Glutamatergic neuron (in vitro differentiated cells): ENCODE results near the gene NPR2. TPM values are rescaled to one million over a fixed set of nuclear protein-coding genes. Genes with fewer than 3 reads are reported as not detected.

Source experiments
- DNase-seq: peaks from one replicate; pipeline ENCODE4 v3.0.0; 2022
- H3K27ac Mint-ChIP-seq: one replicate; pipeline ENCODE4 v1.8.0; 2020; ENCODE audit warnings: mild to moderate bottlenecking, mixed read lengths, inconsistent platforms; ENCODE audit not compliant: unreplicated experiment
- H3K27me3 Mint-ChIP-seq: one replicate; pipeline ENCODE4 v1.8.0; 2020; ENCODE audit warnings: mild to moderate bottlenecking, moderate library complexity, mixed read lengths, inconsistent platforms; ENCODE audit not compliant: unreplicated experiment
- H3K36me3 Mint-ChIP-seq: one replicate; pipeline ENCODE4 v1.8.0; 2020; ENCODE audit warnings: mild to moderate bottlenecking, mixed read lengths, inconsistent platforms; ENCODE audit not compliant: unreplicated experiment
- H3K4me1 Mint-ChIP-seq: one replicate; pipeline ENCODE4 v1.8.0; 2020; ENCODE audit warnings: mild to moderate bottlenecking, low read depth, mixed read lengths, inconsistent platforms; ENCODE audit not compliant: unreplicated experiment
- H3K4me3 Mint-ChIP-seq: one replicate; pipeline ENCODE4 v1.8.0; 2020; ENCODE audit warnings: mild to moderate bottlenecking, mixed read lengths, inconsistent platforms; ENCODE audit not compliant: unreplicated experiment
- H3K9me3 Mint-ChIP-seq: one replicate; pipeline ENCODE4 v1.8.0; 2020; ENCODE audit warnings: mild to moderate bottlenecking, moderate library complexity, mixed read lengths, inconsistent platforms; ENCODE audit not compliant: unreplicated experiment
- total RNA-seq: library from RNA; stranded (reverse); fragmentation: NEBNext Ultra II Directional; extraction: Animal tissue kit (Norgen Biotek cat#: 25700); gene quantifications from one replicate; pipeline ENCODE4 v1.2.1, GENCODE V29; 2021; ENCODE audit not compliant: unreplicated experiment
- TF ChIP-seq, protein P1 (sequence below): fragments of 200-600 bp; sonication (generic); IDR thresholded peaks from one replicate; pipeline ENCODE4 v1.5.0; 2021; ENCODE audit not compliant: partially characterized antibody, unreplicated experiment

The NPR2 gene
- total RNA-seq, 1 donor from 2014 or later: 357 TPM

DNA sequence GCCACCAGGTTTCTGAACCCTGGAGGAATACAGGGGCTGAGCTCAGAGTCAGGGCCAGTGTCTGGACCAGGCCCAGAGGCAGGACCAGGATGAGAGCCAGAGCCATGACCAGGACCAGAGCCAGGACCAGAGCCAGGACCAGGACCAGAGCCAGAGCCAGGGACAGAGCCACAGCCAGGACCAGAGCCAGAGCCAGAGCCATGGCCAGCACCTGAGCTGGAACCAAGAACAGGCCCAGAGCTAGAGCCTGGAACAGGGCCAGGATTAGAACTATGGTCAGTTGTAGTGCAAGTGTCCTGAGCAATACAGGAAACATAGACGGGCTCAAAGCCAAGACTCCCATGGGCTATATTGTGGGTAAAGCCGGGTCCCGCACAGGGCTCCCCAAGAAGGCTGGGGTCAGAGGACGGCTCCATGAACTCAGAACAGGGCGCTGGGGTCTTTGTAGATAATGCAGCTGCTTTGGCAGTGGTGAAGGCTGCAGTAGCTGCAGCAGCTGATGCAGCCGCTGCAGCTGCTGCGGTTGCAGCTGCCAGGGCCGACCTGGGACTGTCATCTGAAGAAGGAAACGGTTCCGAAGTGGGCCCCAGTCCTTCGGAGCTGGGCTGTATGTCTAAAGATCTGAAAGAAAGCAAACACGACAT, 20.1 kb downstream of the NPR2 start:
- no peak for DNase-seq
- TF ChIP-seq, protein P1, sequence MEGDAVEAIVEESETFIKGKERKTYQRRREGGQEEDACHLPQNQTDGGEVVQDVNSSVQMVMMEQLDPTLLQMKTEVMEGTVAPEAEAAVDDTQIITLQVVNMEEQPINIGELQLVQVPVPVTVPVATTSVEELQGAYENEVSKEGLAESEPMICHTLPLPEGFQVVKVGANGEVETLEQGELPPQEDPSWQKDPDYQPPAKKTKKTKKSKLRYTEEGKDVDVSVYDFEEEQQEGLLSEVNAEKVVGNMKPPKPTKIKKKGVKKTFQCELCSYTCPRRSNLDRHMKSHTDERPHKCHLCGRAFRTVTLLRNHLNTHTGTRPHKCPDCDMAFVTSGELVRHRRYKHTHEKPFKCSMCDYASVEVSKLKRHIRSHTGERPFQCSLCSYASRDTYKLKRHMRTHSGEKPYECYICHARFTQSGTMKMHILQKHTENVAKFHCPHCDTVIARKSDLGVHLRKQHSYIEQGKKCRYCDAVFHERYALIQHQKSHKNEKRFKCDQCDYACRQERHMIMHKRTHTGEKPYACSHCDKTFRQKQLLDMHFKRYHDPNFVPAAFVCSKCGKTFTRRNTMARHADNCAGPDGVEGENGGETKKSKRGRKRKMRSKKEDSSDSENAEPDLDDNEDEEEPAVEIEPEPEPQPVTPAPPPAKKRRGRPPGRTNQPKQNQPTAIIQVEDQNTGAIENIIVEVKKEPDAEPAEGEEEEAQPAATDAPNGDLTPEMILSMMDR: no peak
- Mint-ChIP-seq H3K9me3 (peaks cover 22% of the 10 kb centered on the region), H3K27ac (peak overlapping the region; percentile 76), H3K27me3 (peaks cover 11% of the 10 kb centered on the region), H3K36me3 (no peaks in the 10 kb centered on the region), H3K4me3 (peak overlapping the region; percentile 75), H3K4me1 (peaks cover 31% of the 10 kb centered on the region)

DNA sequence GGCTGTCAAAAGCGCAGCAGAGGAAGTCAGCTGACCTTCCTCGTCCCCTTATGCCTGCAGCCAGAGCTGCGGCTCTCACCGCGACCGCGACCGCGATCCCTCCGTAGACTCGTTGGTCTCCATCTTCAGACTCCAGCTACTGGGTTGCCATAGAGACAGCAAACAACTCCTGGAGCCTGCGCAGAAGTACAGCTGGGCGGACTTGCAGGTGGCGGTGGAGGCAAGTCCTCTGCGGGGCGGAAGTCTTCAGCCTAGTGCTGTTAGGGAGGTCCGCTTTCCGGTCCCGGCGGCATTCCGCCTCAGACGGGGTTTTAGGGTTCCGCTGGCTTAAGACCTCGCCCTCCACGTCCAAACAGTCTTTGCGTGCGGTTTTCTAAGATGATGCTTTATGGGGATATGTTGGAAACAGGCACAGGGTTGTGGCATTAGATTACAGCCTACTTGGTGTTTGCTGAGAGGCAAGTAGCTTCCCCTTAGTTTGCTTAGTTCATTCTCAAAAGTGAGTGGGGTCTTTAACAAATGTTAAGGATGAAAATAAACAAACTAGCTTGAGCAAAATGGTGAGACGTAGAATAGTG, 20.7 kb downstream of the NPR2 start, which contains the start of gene SPAG8:
Gene SPAG8, minus strand, starts transcription at position 238 of the 578 bp plus-strand sequence. Its CDS starts 115 bp downstream, at position 123.
- peaks cover 38% of the 10 kb centered on the region for H3K4me1 Mint-ChIP-seq
- TF ChIP-seq, protein P1: no peak
- peak within 1 kb of the TSS; percentile 75 for H3K4me3 Mint-ChIP-seq
- peaks cover 16% of the 10 kb centered on the region for H3K27me3 Mint-ChIP-seq
- peaks cover 22% of the 10 kb centered on the region for H3K9me3 Mint-ChIP-seq
- H3K27ac Mint-ChIP-seq: peak within 1 kb of the TSS; percentile 76
- no peaks in the 10 kb centered on the region for H3K36me3 Mint-ChIP-seq
- DNase-seq: peak; percentile 90

DNA sequence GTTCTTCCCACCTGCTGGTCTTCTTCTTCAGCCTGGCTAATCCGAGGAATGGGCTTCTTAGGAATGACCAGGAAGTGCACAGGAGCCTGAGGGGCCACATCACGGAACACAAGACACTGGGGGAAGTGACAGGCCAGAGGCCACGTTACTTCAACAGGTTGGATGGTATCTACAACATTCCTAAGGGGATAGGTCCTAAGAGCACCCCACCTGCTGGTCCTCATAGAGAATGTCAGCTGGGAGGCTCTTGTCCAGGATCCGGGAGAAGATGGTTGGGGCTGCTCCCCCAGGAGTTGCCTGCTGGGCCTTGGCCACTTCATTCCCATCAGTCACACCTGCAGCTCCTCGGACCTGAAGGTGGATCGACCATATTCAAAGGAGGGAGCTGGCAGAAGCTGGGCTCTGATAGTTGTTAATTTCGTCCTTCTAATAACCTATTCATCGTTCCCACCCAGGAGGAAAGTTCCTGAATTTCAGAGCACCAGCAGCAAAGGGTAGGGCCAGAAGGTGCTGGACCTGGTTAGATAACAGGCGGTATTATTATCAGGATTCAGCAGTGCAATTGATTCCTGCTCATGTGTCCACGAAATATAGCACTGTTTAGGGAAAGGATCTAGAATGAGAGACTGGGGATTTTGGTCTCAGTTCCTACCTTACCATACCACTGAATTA, 22.2 kb downstream of the NPR2 start:
- TF ChIP-seq, protein P1: no peak
- H3K36me3 Mint-ChIP-seq: no peaks in the 10 kb centered on the region
- no peak for DNase-seq
- peak overlapping the region; percentile 75 for H3K4me3 Mint-ChIP-seq
- H3K9me3 Mint-ChIP-seq: peaks cover 17% of the 10 kb centered on the region
- peak overlapping the region; percentile 41 for H3K27ac Mint-ChIP-seq
- peaks cover 51% of the 10 kb centered on the region for H3K4me1 Mint-ChIP-seq
- H3K27me3 Mint-ChIP-seq: peaks cover 21% of the 10 kb centered on the region

DNA sequence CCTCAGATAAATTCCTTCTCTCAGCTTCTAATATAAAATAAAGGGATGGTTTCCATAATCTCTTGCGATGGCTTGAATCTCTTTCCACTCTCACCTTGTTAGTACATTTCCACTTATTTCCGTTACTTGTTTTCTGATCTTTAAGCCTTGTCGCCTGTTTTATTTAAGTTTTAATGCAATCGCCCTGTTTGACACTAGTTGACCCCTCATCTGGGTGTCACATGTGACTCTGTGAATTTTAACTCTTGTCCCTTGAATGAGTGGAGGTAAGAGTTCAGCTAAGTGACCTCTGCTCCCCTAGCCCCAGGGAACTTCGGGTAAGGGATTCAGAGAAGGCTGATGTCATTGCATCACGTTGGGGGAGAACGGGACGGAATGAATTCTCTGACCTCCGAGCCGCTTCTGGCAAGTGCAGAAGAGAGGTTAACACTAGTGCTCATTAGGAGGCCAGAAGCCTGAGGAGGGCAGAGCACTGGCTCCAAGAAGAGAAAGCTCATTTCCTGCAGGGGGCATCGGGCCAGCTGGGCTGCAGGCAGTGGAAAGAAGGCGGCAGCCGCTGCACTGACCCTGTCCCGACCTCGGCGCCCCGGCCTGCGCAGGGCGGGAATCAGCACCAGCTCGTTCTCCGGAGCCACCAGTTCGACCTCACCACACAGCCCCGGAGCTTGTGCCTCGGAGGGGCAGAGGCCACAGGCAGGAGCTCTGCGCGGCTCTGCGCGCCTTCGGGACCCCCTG, 22.9 kb downstream of the NPR2 start:
- Mint-ChIP-seq H3K36me3 (no peaks in the 10 kb centered on the region), H3K27ac (peak overlapping the region; percentile 86), H3K4me3 (peak overlapping the region; percentile 83), H3K9me3 (peaks cover 17% of the 10 kb centered on the region), H3K27me3 (peaks cover 21% of the 10 kb centered on the region), H3K4me1 (peaks cover 51% of the 10 kb centered on the region)
- TF ChIP-seq, protein P1: peak; percentile 40
- DNase-seq: peak; percentile 81
